ENCODE measurements around the gene RNASE13. TPM values are rescaled to one million over a fixed set of nuclear protein-coding genes. Genes with fewer than 3 reads are reported as not detected.

RNASE13 gene
- total RNA-seq: not detected in 2 replicates

DNA sequence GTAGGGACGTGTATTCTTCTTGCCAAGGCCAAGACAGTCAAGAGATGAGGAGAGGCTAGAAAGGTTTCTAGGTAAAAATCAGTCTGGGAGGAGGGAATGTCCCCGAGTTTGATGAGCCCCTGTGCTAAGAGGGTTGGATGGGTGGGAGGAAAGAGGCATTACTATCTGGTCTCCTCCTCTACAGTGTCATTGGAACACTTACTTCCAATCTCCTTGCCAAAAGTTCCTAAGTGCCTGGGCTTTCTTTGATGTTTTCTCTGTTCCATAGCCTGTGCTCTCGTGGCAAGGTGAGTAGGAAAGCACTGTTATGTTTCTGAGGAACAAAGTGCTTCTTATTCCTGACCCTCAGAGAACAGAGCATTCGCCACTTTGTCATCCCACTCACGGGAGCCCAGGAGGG lies at the start of gene RNASE13:
TSS of gene RNASE13 (minus strand) at position 101 of the 400 bp plus-strand sequence. CDS start 519 bp downstream, outside the sequence.

DNA sequence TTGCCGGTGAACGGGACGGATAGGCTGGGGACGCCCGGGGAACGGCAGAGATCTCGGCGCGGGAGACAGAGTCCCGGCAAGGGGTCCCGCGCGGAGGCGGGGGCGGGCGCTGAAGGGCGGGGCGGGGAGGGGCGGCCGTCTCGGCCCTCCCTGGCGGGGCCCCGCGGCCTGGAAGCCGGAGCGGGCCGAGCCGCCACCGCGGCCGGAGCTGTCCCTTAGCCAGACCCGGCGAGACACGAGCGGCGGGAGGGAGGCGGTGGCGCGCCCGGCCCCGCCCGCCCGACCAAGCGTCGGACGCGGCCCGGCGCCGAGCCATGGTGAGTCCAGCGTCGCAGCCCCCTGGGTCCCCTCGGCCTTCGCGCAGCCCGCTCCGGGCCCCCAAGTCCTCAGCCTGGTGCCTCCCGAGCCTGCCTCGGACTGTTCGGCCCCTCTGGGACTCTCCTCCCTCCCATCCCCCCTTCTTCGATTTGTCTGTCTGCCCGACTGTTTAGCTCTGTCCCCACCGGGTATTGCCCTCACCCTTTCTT lies 35.5 kb upstream of the RNASE13 start, which contains the start of gene ARHGEF40:
TSS of gene ARHGEF40 (plus strand) at position 222 of the 527 bp plus-strand sequence. CDS start at position 315, 93 bp downstream.

GRCh38 chr14:21057803-21058675 lies 23.4 kb upstream of the RNASE13 start, which contains the start of gene RNASE8:
Gene RNASE8 (plus strand): TSS chr14:21057822. CDS start chr14:21057893, 71 bp downstream.

GRCh38 chr14:21041676-21042433 lies 7.2 kb upstream of the RNASE13 start, which contains the start of gene RNASE7:
Gene RNASE7 (plus strand): TSS chr14:21042362. CDS start chr14:21042993, 631 bp downstream.

DNA sequence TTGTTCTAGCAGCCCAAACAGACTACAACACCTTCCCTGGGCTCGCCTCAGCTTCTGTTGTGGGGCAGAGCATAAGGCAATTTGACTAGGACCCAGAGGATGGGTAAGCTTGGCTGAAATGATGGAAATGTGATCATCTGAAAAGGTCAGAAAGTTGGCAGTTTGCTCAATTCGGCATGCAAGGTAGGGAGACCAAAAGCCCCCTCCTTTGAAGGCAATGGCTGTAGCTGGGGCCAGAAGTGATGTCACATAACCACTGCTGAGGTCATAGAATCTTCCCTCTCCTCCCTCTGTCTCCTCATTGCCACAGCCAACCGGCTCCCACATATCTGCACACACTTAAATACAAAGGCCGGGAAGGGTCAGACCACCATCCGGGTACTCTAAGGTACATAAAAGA lies 4.7 kb downstream of the RNASE13 start, which contains the start of gene TPPP2:
TSS of gene TPPP2 (plus strand) at position 301 of the 400 bp plus-strand sequence. CDS start 365 bp downstream, outside the sequence.

GRCh38 chr14:21024585-21025370 lies 9.8 kb downstream of the RNASE13 start, which contains the start of gene NDRG2:
Gene NDRG2 (minus strand): TSS chr14:21025061. CDS start chr14:21023315, 1,746 bp downstream.

GRCh38 chr14:20998674-20999366 lies 35.8 kb downstream of the RNASE13 start, which contains the start of gene SLC39A2:
Gene SLC39A2 (plus strand): TSS chr14:20999293. CDS start chr14:20999447, 154 bp downstream.

GRCh38 chr14:20989787-20990600 lies 44.6 kb downstream of the RNASE13 start, which contains the start of gene METTL17:
Gene METTL17 (plus strand): TSS chr14:20989980. CDS start chr14:20990003, 23 bp downstream.

Other genes with a start within 250 kb of the RNASE13 start
- not detected in 2 replicates for gene RNASE1, start 232.0 kb downstream of the RNASE13 start, total RNA-seq
- gene RNASE3, start 143.4 kb downstream of the RNASE13 start, total RNA-seq: not detected in 2 replicates
- gene RNASE2, start 79.3 kb downstream of the RNASE13 start, total RNA-seq: not detected in 2 replicates
- 42.5 and 59.8 TPM in 2 replicates for gene METTL17, start 44.8 kb downstream of the RNASE13 start, total RNA-seq
- gene SLC39A2, start 35.5 kb downstream of the RNASE13 start, total RNA-seq: 0.17 TPM in 1 of 2 replicates, not detected in the other
- 0.17 and 0.44 TPM in 2 replicates for gene NDRG2, start 9.7 kb downstream of the RNASE13 start, total RNA-seq
- gene TPPP2, start 4.6 kb downstream of the RNASE13 start, total RNA-seq: under 0.01 TPM in 1 of 2 replicates, not detected in the other
- 0.17 TPM in 1 of 2 replicates, not detected in the other for gene RNASE7, start 7.6 kb upstream of the RNASE13 start, total RNA-seq
- not detected in 2 replicates for gene RNASE8, start 23.0 kb upstream of the RNASE13 start, total RNA-seq
- gene ARHGEF40, start 35.5 kb upstream of the RNASE13 start, total RNA-seq: 55.2 and 59.9 TPM in 2 replicates
- 1.5 and 5.1 TPM in 2 replicates for gene ZNF219, start 63.8 kb upstream of the RNASE13 start, total RNA-seq
- gene TMEM253, start 66.3 kb upstream of the RNASE13 start, total RNA-seq: 0.33 TPM in 1 of 2 replicates, not detected in the other
- gene OR5AU1, start 121.3 kb upstream of the RNASE13 start, total RNA-seq: 0.15 TPM in 1 of 2 replicates, not detected in the other
- 629 and 814 TPM in 2 replicates for gene HNRNPC, start 234.6 kb upstream of the RNASE13 start, total RNA-seq
- gene RPGRIP1, start 245.3 kb upstream of the RNASE13 start, total RNA-seq: not detected in 2 replicates

All from smooth muscle cell of trachea (primary cell).